Ecto neural progenitor cell (in vitro differentiated cells): Measurements from ENCODE around the gene GRIK4.

ENCODE experiments used
- DNase-seq: peaks from one replicate; pipeline ENCODE4 v3.0.0-alpha.2; 2018; ENCODE audit warnings: low spot score

The GRIK4 gene

GRCh38 chr11:120956710-120957495 is 445.4 kb downstream of the GRIK4 start:
- DNase-seq: no peak

GRCh38 chr11:120958185-120958584 is 446.6 kb downstream of the GRIK4 start:
- no peak for DNase-seq

- DNase-seq: no peak
Observed at GRCh38 chr11:120959189-120959588, 447.6 kb downstream of the GRIK4 start.

DNA sequence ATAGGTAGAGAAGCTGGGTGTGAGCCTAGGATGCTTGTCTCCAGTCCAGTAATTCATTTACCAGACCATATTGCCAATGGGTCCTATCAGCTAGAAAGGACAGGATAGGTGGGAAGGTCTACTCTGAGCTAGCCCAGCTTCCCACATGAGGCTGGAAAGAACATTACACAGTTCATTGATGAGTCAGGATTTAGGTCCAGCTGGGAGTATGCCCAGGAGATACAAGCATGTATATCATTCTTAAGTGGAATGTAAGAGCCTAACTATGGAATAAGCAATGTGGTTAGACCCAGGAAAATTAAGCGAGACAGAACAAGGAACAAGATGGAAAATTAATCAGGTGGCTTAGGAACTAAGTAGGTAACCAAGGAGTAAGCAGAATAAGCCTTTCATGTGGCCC is 453.3 kb downstream of the GRIK4 start:
- DNase-seq: no peak

DNA sequence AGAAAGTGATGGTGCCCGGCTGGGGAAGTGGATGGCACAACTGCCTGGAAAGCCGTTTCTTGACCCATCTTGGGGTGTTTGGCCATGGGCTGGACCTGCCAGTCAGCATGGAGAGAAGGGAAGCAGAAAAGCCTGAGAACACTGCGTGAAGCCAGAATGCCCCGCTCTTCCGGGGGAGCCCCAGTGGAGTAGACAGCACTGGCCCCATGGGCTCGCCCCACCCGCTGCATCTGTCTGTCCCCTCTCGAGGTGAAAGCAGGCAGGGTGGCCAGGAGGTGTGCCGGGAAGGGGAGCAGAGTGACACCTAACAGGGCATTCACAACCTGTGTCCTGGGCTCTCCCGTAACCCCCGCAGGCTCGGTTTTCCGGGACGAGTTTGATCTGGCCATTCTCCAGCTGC is 455.3 kb downstream of the GRIK4 start:
- no peak for DNase-seq

- no peak for DNase-seq
Observed at GRCh38 chr11:120969993-120970392, 458.4 kb downstream of the GRIK4 start.

DNA sequence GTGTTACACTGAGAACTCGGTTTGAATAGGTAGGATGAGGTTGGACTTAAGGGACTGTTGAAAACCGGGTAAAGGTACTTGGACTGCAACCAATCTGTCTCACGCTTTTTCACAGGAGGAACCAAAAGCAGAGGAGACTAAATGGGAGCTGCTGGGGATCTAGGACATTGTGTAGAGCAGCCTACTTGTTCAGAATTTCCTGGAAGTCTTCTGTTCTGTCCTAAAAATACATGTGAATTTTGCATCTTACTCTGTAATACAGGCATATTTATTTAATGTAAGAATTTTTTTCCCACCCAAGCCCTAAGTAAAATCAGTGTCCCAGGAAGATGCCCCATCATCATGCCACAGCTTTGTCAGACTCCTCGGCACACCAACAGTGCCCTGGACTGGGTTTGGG is 460.3 kb downstream of the GRIK4 start:
- DNase-seq: no peak

DNA sequence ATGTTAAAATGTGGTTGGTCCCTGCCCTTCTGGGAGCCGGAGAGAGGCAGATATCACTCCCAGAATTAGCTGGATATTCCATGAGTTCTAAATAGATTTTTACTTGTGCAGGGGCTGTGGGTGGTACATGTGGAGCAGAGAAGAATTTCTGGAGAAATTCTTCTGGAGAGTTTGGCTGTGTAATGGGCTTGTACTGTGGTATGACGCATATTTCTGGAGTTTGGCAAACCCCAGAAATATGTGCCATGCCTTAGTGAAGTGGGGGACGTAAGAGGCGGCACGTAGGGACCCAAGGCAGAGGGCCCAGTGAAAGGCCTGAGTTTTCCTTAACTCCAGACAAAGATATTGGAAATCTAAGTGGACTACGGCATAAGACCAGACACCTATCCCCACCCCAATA is 461.1 kb downstream of the GRIK4 start:
- no peak for DNase-seq

DNA sequence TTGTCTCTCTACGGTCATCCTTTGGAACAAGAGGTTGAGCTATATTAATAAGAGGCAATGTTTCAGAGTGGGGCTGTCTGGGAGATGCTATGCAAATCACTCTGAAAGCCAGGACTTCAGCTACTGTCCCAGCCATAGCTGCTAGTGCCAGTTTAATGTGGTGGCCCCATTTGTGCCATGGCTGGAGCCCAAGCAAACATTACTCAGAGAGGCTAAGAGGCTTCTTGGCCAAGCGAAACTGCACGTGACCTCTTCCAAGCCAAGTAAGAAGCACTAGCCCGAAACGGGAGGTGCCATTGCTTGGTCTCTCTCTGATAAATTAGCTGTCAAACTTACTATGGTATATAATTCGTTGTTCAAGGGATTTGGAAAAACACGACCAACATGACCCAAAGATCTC is 462.0 kb downstream of the GRIK4 start:
- DNase-seq: no peak

GRCh38 chr11:120974466-120974865 is 462.9 kb downstream of the GRIK4 start:
- DNase-seq: no peak

- DNase-seq: no peak
Observed at GRCh38 chr11:120974965-120975364, 463.4 kb downstream of the GRIK4 start.

GRCh38 chr11:120977266-120978137 is 466.0 kb downstream of the GRIK4 start:
- DNase-seq: no peak

- DNase-seq: no peak
Observed at GRCh38 chr11:120978701-120979100, 467.2 kb downstream of the GRIK4 start.

DNA sequence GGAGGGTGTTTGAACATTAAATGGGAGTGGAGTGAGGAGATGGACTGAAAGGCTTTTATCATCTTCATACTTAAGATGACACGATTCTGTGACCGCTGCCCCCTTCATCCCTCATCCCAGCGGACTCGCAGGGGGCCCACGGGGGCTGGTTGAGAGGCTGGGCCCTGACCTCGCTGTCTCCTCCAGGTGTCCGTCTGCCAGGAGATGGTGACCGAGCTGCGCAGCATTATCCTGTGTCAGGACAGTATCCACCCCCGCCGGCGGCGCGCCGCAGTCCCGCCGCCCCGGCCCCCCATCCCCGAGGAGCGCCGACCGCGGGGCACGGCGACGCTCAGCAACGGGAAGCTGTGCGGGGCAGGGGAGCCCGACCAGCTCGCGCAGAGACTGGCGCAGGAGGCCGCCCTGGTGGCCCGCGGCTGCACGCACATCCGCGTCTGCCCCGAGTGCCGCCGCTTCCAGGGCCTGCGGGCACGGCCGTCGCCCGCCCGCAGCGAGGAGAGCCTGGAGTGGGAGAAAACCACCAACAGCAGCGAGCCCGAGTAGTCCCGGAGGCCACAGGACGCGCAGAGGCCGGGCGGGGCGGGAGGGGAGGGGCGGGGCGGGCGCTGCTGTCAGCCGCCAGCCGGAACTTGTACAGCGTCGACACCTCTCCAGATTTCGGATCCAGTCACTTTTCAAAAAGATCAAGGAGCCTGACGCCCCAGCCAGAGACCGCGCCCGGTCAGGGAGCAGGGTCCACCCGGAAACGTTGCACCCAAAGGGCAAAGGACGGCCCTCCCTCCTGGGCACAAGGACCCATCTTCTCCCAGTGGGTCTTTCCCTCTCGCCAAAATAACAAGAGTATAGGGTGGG is 474.4 kb downstream of the GRIK4 start:
- DNase-seq: peak; percentile 84

GRCh38 chr11:120988603-120989002 is 477.1 kb downstream of the GRIK4 start:
- DNase-seq: no peak

GRCh38 chr11:120991830-120992686 is 480.5 kb downstream of the GRIK4 start:
- no peak for DNase-seq

DNA sequence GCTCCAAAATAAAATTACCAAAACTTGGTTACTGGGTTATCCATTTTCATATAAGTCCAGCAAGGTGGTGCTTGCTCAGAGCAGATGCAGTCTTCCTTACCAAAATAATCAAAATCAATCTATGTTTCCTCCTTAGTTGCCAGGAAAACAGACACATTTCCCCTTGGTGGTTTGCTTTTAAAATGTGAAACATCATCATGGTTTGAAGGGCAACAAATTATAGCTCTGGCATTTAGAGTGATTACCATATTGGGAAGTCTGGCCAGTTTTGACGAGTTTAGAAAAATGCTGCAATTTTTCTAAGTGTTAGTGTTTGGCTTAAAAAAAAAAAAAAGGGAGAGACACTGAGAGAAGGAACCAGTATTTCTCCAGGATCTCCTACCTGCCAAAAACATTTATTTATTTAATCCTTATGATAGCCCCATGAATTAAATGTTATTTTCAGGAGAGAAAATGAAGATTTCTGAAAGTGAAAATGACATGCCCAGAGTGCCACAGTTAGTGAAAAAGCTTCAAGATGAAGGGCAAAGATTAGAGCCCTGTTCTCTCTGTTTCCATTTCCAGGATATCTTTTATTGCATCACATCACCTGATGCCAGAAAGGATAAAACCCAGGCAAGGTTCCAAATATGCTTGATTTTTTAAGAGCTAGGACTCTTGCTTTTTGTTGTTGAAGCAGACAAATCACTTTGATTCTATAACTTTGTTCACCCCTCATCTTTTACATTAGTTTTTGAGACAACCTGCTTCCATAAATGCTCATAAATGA is 482.7 kb downstream of the GRIK4 start:
- no peak for DNase-seq

GRCh38 chr11:120995184-120995583 is 483.6 kb downstream of the GRIK4 start:
- no peak for DNase-seq

- DNase-seq: no peak
Observed at GRCh38 chr11:120996973-120997372, 485.4 kb downstream of the GRIK4 start.

DNA sequence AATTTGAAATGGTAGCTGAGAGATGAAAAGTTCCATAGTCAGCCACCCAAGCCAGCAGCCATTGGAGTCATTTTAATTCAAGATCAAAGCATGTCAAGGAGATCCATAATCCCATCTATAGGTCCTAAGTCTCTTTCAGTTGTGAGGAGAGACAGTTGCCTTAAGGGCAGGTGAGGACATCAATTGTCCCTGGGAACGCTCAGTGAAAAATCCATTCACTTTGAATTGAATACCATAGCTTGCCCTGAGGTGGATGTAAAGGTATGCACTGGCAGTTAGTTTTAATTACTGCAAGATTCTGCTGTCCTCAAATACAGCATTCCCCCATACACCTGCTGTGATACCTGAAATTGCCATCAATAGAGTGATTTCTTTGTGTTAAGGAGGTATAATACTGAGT is 487.0 kb downstream of the GRIK4 start:
- DNase-seq: no peak
